PFSK-1 (cell line): ENCODE results near the gene TBPL1.
A peak's percentile ranks its signal among the peaks of the same experiment; 100 is the strongest.

Experiments used
- FOXP2 ChIP-seq: optimal IDR thresholded peaks from 2 replicates; pipeline ENCODE3; 2011; ENCODE audit warnings: borderline replicate concordance, control low read depth, inconsistent platforms; ENCODE audit not compliant: insufficient read depth; ENCODE audit errors: extremely low read length, extremely low read depth
- POLR2AphosphoS5 ChIP-seq: IDR thresholded peaks from 2 replicates; pipeline ENCODE4 v1.6.1; 2012; ENCODE audit warnings: low read depth, mild to moderate bottlenecking, control low read depth, low read length, moderate library complexity
- SIN3A ChIP-seq: IDR thresholded peaks from 2 replicates; pipeline ENCODE4 v1.6.1; 2012; ENCODE audit warnings: mild to moderate bottlenecking, low read length, moderate library complexity, borderline replicate concordance; ENCODE audit not compliant: insufficient read depth
- TAF1 ChIP-seq: IDR thresholded peaks from 2 replicates; pipeline ENCODE4 v1.6.1; 2012; ENCODE audit warnings: low read length, control low read depth, borderline replicate concordance; ENCODE audit not compliant: insufficient read depth
- TF ChIP-seq, protein P1 (sequence below), 2 experiments: IDR thresholded peaks; 2 replicates each; pipeline versions ENCODE4 v1.6.1 to v1.8.0; 2011 to 2012; ENCODE audit warnings: low read depth in 2 of 2, low read length in 2 of 2, control low read depth in 1 of 2, inconsistent platforms in 1 of 2, mild to moderate bottlenecking in 1 of 2, moderate library complexity in 1 of 2; ENCODE audit not compliant: insufficient read depth in 1 of 2

The TBPL1 gene

GRCh38 chr6:133945158-133945557, 7.9 kb upstream of the TBPL1 start:
- no peak for TF ChIP-seq FOXP2

DNA sequence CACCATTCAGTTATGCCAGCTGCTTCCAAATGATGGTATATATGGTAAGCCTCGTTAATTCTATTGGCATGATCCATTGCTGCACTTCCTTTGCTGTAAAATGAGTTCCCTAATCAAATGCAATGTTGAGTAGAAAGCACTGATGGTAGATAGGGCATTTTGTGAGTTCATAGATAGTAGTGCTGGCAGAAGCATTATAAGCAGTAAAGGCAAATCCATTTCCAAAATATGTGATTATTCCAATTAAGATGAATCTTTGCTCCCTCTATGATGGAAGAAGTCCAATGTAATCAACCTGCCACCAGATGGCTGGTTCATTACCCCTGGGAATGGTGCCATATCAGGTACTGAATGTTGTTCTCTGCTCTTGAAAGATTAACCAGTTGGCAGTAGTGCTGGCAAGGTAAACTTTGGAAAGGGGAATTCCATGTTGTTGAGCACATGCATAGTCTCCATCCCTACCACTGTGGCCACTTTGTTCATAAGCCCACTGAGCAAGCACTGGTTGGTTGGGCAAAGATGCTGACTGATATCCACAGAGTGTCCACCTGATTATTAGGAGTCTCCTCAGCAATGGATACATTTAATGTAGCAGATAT, 5.6 kb upstream of the TBPL1 start:
- TF ChIP-seq SIN3A (no peak), POLR2AphosphoS5 (no peak), TAF1 (no peak), FOXP2 (no peak)
- TF ChIP-seq, protein P1, sequence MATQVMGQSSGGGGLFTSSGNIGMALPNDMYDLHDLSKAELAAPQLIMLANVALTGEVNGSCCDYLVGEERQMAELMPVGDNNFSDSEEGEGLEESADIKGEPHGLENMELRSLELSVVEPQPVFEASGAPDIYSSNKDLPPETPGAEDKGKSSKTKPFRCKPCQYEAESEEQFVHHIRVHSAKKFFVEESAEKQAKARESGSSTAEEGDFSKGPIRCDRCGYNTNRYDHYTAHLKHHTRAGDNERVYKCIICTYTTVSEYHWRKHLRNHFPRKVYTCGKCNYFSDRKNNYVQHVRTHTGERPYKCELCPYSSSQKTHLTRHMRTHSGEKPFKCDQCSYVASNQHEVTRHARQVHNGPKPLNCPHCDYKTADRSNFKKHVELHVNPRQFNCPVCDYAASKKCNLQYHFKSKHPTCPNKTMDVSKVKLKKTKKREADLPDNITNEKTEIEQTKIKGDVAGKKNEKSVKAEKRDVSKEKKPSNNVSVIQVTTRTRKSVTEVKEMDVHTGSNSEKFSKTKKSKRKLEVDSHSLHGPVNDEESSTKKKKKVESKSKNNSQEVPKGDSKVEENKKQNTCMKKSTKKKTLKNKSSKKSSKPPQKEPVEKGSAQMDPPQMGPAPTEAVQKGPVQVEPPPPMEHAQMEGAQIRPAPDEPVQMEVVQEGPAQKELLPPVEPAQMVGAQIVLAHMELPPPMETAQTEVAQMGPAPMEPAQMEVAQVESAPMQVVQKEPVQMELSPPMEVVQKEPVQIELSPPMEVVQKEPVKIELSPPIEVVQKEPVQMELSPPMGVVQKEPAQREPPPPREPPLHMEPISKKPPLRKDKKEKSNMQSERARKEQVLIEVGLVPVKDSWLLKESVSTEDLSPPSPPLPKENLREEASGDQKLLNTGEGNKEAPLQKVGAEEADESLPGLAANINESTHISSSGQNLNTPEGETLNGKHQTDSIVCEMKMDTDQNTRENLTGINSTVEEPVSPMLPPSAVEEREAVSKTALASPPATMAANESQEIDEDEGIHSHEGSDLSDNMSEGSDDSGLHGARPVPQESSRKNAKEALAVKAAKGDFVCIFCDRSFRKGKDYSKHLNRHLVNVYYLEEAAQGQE (IDR thresholded peaks at IDR 0.05; ENCODE audit: insufficient read depth in 1 of 2, low read depth in 2 of 2, low read length in 2 of 2): no peak

DNA sequence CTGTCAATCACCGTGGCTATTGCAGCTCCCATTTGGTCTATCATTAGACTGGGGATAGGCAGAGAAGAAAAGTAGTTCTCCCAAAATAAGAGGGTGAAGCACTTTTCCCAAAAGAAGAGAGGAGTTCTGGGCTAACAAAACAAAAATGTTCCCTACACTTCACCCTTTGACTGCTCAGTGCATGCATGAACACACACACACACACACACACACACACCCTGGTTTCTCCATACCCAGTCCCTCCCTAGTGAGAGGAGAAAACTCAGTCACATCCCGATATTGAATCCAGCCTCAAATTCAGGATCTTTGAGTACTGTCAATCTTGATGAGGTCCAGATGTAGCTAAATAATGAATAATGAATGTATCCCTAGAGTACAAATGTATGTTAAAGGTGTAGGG, 4.6 kb upstream of the TBPL1 start:
- TF ChIP-seq POLR2AphosphoS5 (no peak), TAF1 (no peak), SIN3A (no peak), FOXP2 (no peak)
- TF ChIP-seq, protein P1 (IDR thresholded peaks at IDR 0.05; ENCODE audit: insufficient read depth in 1 of 2, low read depth in 2 of 2, low read length in 2 of 2): no peak

GRCh38 chr6:133951227-133951626, 1.8 kb upstream of the TBPL1 start:
- TF ChIP-seq SIN3A (no peak), POLR2AphosphoS5 (no peak), TAF1 (no peak), FOXP2 (no peak)
- TF ChIP-seq, protein P1 (IDR thresholded peaks at IDR 0.05; ENCODE audit: insufficient read depth in 1 of 2, low read depth in 2 of 2, low read length in 2 of 2): no peak

- peak; percentile 32; the same call in 1 of the 2 replicates for TF ChIP-seq TAF1
- no peak for TF ChIP-seq FOXP2
These were observed 876 bp upstream of the TBPL1 start for GRCh38 chr6:133951881-133952814.
